Peyer's patch (tissue), 4 donors: Measurements from ENCODE around the gene SPRY2.

ENCODE experiments used
- POLR2A ChIP-seq, 2 donors: fragments of 450-650 bp; IDR thresholded peaks; one replicate each; pipeline ENCODE4 v1.5.1; 2017; ENCODE audit warnings: antibody characterized with exemption in 2 of 2, mild to moderate bottlenecking in 2 of 2, moderate library complexity in 2 of 2
- TF ChIP-seq, protein P1 (sequence below), 6 experiments: fragments of 450-650 bp in 4 of 6; fragments of 200-600 bp in 2 of 6; sonication (generic) in 1 of 6; IDR thresholded peaks; one replicate each; pipeline ENCODE4 v1.5.1; 2017 to 2019; ENCODE audit warnings: antibody characterized with exemption in 6 of 6, mild to moderate bottlenecking in 3 of 6, moderate library complexity in 1 of 6

GRCh38 chr13:80303225-80303811 lies 37.6 kb downstream of the SPRY2 start:
- TF ChIP-seq, protein P1, sequence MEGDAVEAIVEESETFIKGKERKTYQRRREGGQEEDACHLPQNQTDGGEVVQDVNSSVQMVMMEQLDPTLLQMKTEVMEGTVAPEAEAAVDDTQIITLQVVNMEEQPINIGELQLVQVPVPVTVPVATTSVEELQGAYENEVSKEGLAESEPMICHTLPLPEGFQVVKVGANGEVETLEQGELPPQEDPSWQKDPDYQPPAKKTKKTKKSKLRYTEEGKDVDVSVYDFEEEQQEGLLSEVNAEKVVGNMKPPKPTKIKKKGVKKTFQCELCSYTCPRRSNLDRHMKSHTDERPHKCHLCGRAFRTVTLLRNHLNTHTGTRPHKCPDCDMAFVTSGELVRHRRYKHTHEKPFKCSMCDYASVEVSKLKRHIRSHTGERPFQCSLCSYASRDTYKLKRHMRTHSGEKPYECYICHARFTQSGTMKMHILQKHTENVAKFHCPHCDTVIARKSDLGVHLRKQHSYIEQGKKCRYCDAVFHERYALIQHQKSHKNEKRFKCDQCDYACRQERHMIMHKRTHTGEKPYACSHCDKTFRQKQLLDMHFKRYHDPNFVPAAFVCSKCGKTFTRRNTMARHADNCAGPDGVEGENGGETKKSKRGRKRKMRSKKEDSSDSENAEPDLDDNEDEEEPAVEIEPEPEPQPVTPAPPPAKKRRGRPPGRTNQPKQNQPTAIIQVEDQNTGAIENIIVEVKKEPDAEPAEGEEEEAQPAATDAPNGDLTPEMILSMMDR (IDR thresholded peaks at IDR 0.05), result no peak
- no peak for TF ChIP-seq POLR2A (IDR thresholded peaks at IDR 0.05)
